Measurements from ENCODE around the gene MISP. TPM values are rescaled to one million over a fixed set of nuclear protein-coding genes. Genes with fewer than 3 reads are reported as not detected.

MISP gene
- total and polyA plus RNA-seq, 2 experiments from 2014 or later = 0.27 to 0.28 TPM

- Histone ChIP-seq H3K79me2 (replicated peaks; ENCODE audit: insufficient read depth) (no peaks in the 10 kb centered on the region), H4K20me1 (replicated peaks; ENCODE audit: insufficient read depth) (no peaks in the 10 kb centered on the region; the same call in 1 of the 2 replicates), H3K9me2 (ENCODE audit: insufficient read depth) (no peaks in the 10 kb centered on the region), H3K4me1 (ENCODE audit: insufficient read depth) (peaks cover 3% of the 10 kb centered on the region; the same call in 1 of the 2 replicates), H3K27ac (ENCODE audit: low read depth) (no peak overlapping the region), H2AFZ (no peak overlapping the region), H3K4me2 (no peak overlapping the region), H3K4me3 (no peak overlapping the region), H3K36me3 (ENCODE audit: insufficient read depth) (no peaks in the 10 kb centered on the region), H3F3A (replicated peaks; ENCODE audit: low read depth) (no peaks in the 10 kb centered on the region), H3K27me3 (ENCODE audit: insufficient read depth) (0 out of 2 replicates have a peak, but pooled peaks cover 3% of the 10 kb centered on the region)
- Mint-ChIP-seq H3K36me3 (ENCODE audit: low read depth) (no peaks in the 10 kb centered on the region), H3K27me3 (ENCODE audit: insufficient read depth, low read depth, poor library complexity) (no peaks in the 10 kb centered on the region), H3K27ac (no peak overlapping the region), H3K9me3 (peaks cover 2% of the 10 kb centered on the region; the same call in 1 of the 3 replicates), H3K4me3 (no peak overlapping the region), H3K4me1 (no peaks in the 10 kb centered on the region; the same call in 2 of the 3 replicates)
- TF ChIP-seq EZH2phosphoT487 (IDR thresholded peaks at IDR 0.05; ENCODE audit: unreplicated experiment) (no peak), EZH2 (IDR thresholded peaks at IDR 0.05; ENCODE audit: low read depth, unreplicated experiment) (no peak), JUNB (IDR thresholded peaks at IDR 0.05; ENCODE audit: unreplicated experiment) (no peak), NANOG (IDR thresholded peaks at IDR 0.05; ENCODE audit: borderline replicate concordance) (no peak), STAT1 (IDR thresholded peaks at IDR 0.05; ENCODE audit: unreplicated experiment) (no peak), POLR2AphosphoS5 (IDR thresholded peaks at IDR 0.05; ENCODE audit: low read depth) (no peak), ZNF114 (CRISPR knock-in tag; IDR thresholded peaks at IDR 0.05) (no peak), CREB1 (CRISPR knock-in tag; IDR thresholded peaks at IDR 0.05; ENCODE audit: low read depth) (no peak), CTCF (conservative IDR thresholded peaks at IDR 0.05; ENCODE audit: low read depth in 2 of 2) (no peak)
- ATAC-seq = no peak
- no peak for DNase-seq (ENCODE audit: low spot score)
Observed at GRCh38 chr19:725461-726089, 25.3 kb upstream of the MISP start.

GRCh38 chr19:726993-727956, 23.6 kb upstream of the MISP start:
- Histone ChIP-seq H3K27ac (ENCODE audit: low read depth) (no peak overlapping the region), H3K27me3 (ENCODE audit: insufficient read depth) (no peaks in the 10 kb centered on the region), H3K79me2 (replicated peaks; ENCODE audit: insufficient read depth) (no peaks in the 10 kb centered on the region), H3K4me2 (no peak overlapping the region), H2AFZ (no peak overlapping the region), H3K4me1 (ENCODE audit: insufficient read depth) (no peaks in the 10 kb centered on the region), H3K4me3 (no peak overlapping the region), H3K9me2 (ENCODE audit: insufficient read depth) (no peaks in the 10 kb centered on the region), H3K36me3 (ENCODE audit: insufficient read depth) (no peaks in the 10 kb centered on the region; the same call in 1 of the 2 replicates), H4K20me1 (replicated peaks; ENCODE audit: insufficient read depth) (no peaks in the 10 kb centered on the region; the same call in 1 of the 2 replicates), H3F3A (replicated peaks; ENCODE audit: low read depth) (no peaks in the 10 kb centered on the region)
- H3K27me3 Mint-ChIP-seq (ENCODE audit: insufficient read depth, low read depth, poor library complexity) = no peaks in the 10 kb centered on the region
- no peak overlapping the region for H3K4me3 Mint-ChIP-seq
- H3K36me3 Mint-ChIP-seq (ENCODE audit: low read depth) = no peaks in the 10 kb centered on the region
- DNase-seq (ENCODE audit: low spot score) (no peak), ATAC-seq (no peak)
- H3K4me1 Mint-ChIP-seq = no peaks in the 10 kb centered on the region
- H3K9me3 Mint-ChIP-seq = peaks cover 2% of the 10 kb centered on the region; the same call in 1 of the 3 replicates
- H3K27ac Mint-ChIP-seq = no peak overlapping the region
- no peak for TF ChIP-seq ZNF331 (CRISPR knock-in tag; IDR thresholded peaks at IDR 0.05; ENCODE audit: low read depth)
- no peak for TF ChIP-seq EZH2 (IDR thresholded peaks at IDR 0.05; ENCODE audit: low read depth, unreplicated experiment)
- TF ChIP-seq NANOG (IDR thresholded peaks at IDR 0.05; ENCODE audit: borderline replicate concordance) = no peak
- TF ChIP-seq STAT1 (IDR thresholded peaks at IDR 0.05; ENCODE audit: unreplicated experiment) = no peak
- TF ChIP-seq CTCF (conservative IDR thresholded peaks at IDR 0.05; ENCODE audit: low read depth in 2 of 2) = no peak
- no peak for TF ChIP-seq JUNB (IDR thresholded peaks at IDR 0.05; ENCODE audit: unreplicated experiment)
- TF ChIP-seq CREB1 (CRISPR knock-in tag; IDR thresholded peaks at IDR 0.05; ENCODE audit: low read depth) = no peak
- no peak for TF ChIP-seq EZH2phosphoT487 (IDR thresholded peaks at IDR 0.05; ENCODE audit: unreplicated experiment)
- TF ChIP-seq REST (IDR thresholded peaks at IDR 0.05; ENCODE audit: unreplicated experiment) = no peak
